Liver (tissue), 3 donors: ENCODE measurements around the gene RABL6.

Experiments
- EGR1 ChIP-seq, 2 donors: IDR thresholded peaks; 2 replicates each; pipeline ENCODE4 v1.6.1; 2016 to 2018; ENCODE audit warnings: antibody characterized with exemption in 2 of 2, low read depth in 2 of 2
- SP1 ChIP-seq: IDR thresholded peaks from 2 replicates; pipeline ENCODE4 v1.6.1; 2018; ENCODE audit warnings: antibody characterized with exemption, mild to moderate bottlenecking
- TF ChIP-seq, protein P1 (sequence below): fragments of 150-350 bp; IDR thresholded peaks from 2 replicates; pipeline ENCODE4 v1.5.1; 2017; ENCODE audit warnings: improper control_type of control experiment, low read depth, low read length; ENCODE audit not compliant: missing input control
- donor health status: healthy.
- donor health status: healthy.

DNA sequence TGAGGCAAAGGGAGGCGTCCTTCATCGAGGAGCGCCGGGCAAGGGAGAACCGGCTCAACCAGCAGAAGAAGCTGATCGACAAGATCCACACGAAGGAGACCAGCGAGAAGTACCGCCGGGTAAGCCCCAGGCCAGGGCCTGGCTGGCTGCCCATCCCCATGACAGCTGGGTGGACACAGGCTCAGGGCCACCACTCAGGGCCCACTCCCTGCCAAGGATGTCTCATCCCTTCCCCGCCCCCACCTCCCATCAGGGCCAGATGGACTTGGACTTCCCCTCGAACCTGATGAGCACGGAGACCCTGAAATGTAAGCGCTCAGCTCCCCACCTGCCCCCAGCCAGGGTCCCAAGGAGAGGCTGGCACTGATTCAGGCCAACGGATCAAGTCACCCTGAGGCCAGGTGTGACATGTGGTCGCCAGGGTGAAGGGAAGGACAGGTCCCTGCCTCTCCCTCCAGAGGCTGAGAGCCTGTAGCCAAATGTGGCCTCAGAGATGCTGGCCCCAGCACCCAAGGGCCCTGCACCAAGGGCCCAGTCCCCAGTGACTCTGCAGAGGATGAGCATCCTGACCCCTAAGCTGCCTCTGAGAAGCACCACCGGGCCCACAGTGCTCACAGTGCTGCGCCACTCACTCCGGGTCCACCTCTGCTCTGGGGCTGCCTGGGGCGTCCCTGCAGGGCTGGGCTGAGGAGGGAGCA lies 3.1 kb upstream of the RABL6 start:
- TF ChIP-seq, protein P1, sequence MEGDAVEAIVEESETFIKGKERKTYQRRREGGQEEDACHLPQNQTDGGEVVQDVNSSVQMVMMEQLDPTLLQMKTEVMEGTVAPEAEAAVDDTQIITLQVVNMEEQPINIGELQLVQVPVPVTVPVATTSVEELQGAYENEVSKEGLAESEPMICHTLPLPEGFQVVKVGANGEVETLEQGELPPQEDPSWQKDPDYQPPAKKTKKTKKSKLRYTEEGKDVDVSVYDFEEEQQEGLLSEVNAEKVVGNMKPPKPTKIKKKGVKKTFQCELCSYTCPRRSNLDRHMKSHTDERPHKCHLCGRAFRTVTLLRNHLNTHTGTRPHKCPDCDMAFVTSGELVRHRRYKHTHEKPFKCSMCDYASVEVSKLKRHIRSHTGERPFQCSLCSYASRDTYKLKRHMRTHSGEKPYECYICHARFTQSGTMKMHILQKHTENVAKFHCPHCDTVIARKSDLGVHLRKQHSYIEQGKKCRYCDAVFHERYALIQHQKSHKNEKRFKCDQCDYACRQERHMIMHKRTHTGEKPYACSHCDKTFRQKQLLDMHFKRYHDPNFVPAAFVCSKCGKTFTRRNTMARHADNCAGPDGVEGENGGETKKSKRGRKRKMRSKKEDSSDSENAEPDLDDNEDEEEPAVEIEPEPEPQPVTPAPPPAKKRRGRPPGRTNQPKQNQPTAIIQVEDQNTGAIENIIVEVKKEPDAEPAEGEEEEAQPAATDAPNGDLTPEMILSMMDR = no peak
- TF ChIP-seq SP1 (no peak), EGR1 (IDR thresholded peaks at IDR 0.05; ENCODE audit: low read depth in 2 of 2) (no peak)
